Vagina (tissue), 2 donors: Measurements from ENCODE around the gene ADAM8. TPM values are rescaled to one million over a fixed set of nuclear protein-coding genes. Genes with fewer than 3 reads are reported as not detected.

Source experiments
- DNase-seq, 2 donors: peaks; one replicate each; pipeline ENCODE4 v3.0.0-alpha.2; 2017; ENCODE audit errors: extremely low spot score in 2 of 2
- H3K27ac ChIP-seq: fragments of 200-600 bp; sonication (generic); one replicate; pipeline ENCODE4 v1.5.1; 2019
- H3K27me3 ChIP-seq: fragments of 200-600 bp; sonication (generic); one replicate; pipeline ENCODE4 v1.5.1; 2019
- H3K36me3 ChIP-seq, 2 donors: fragments of 200-600 bp; sonication (generic); one replicate each; pipeline ENCODE4 v1.5.1; 2017 to 2019
- H3K4me1 ChIP-seq: fragments of 200-600 bp; sonication (generic); one replicate; pipeline ENCODE4 v1.5.1; 2019
- H3K4me3 ChIP-seq, 2 donors: fragments of 200-600 bp; sonication (generic); 1 replicate in 1 of 2; 2 replicates in 1 of 2; pipeline ENCODE4 v1.5.1; 2016 to 2019
- H3K9me3 ChIP-seq: fragments of 200-600 bp; sonication (generic); one replicate; pipeline ENCODE4 v1.5.1; 2019
- POLR2A ChIP-seq, 2 donors: fragments of 450-650 bp; IDR thresholded peaks; one replicate each; pipeline ENCODE4 v1.6.1; 2017; ENCODE audit warnings: antibody characterized with exemption in 2 of 2, mild to moderate bottlenecking in 2 of 2, moderate library complexity in 2 of 2
- POLR2AphosphoS5 ChIP-seq, 2 donors: sonication (generic); formaldehyde crosslinking; IDR thresholded peaks; one replicate each; pipeline ENCODE4 v1.9.0; 2017; ENCODE audit warnings: antibody characterized with exemption in 2 of 2, mild to moderate bottlenecking in 2 of 2, low read depth in 1 of 2; ENCODE audit not compliant: insufficient read depth in 1 of 2
- intact Hi-C: fragments of 100-400 bp; cut with DNase I; formaldehyde crosslinking; loops from one replicate; pipeline ENCODE4 v1.15.1; 2023
- total RNA-seq: library from RNA; depleted of rRNA; stranded (reverse); fragments of >200 nt; gene quantifications from one replicate; pipeline ENCODE4 v1.2.3, GENCODE V29; 2016
- TF ChIP-seq, protein P1 (sequence below), 3 experiments: fragments of 450-650 bp in 2 of 3; fragments of 200-600 bp in 1 of 3; sonication (generic) in 1 of 3; IDR thresholded peaks; one replicate each; pipeline ENCODE4 v1.5.1; 2017 to 2019; ENCODE audit warnings: antibody characterized with exemption in 3 of 3, mild to moderate bottlenecking in 2 of 3, moderate library complexity in 2 of 3

Gene ADAM8
- total RNA-seq, 1 donor from 2014 or later = 11.0 TPM

DNA sequence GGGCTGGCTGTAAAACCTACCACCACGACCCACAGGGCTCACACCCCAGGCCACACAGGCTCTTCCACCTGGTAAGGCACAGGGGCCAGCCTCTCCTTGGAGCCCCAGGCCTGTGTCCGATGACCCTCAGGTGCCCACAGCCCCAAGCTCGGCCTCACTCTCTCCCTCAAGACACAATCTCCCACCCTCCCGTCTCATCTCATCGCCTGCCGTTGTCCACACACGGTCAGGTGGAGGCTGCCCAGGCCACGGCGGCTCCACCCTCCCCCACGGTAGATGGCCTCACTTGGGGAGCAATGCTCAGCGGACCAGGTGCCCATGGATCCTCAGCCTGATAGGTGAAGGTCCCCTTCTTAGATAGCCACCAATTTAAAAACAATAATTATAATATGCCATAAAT lies 55.3 kb downstream of the ADAM8 start:
- TF ChIP-seq, protein P1, sequence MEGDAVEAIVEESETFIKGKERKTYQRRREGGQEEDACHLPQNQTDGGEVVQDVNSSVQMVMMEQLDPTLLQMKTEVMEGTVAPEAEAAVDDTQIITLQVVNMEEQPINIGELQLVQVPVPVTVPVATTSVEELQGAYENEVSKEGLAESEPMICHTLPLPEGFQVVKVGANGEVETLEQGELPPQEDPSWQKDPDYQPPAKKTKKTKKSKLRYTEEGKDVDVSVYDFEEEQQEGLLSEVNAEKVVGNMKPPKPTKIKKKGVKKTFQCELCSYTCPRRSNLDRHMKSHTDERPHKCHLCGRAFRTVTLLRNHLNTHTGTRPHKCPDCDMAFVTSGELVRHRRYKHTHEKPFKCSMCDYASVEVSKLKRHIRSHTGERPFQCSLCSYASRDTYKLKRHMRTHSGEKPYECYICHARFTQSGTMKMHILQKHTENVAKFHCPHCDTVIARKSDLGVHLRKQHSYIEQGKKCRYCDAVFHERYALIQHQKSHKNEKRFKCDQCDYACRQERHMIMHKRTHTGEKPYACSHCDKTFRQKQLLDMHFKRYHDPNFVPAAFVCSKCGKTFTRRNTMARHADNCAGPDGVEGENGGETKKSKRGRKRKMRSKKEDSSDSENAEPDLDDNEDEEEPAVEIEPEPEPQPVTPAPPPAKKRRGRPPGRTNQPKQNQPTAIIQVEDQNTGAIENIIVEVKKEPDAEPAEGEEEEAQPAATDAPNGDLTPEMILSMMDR (IDR thresholded peaks at IDR 0.05) = no peak
- TF ChIP-seq POLR2AphosphoS5 (IDR thresholded peaks at IDR 0.05; ENCODE audit: insufficient read depth in 1 of 2, low read depth in 1 of 2) (no peak), POLR2A (IDR thresholded peaks at IDR 0.05) (no peak)
- no peak for DNase-seq
- no peaks in the 10 kb centered on the region for H3K36me3 ChIP-seq
- no peaks in the 10 kb centered on the region for H3K27me3 ChIP-seq
- no peaks in the 10 kb centered on the region for H3K4me1 ChIP-seq
- no peaks in the 10 kb centered on the region for H3K9me3 ChIP-seq
- no peak overlapping the region for H3K4me3 ChIP-seq
- intact Hi-C loops = no loop called here
- H3K27ac ChIP-seq = no peak overlapping the region

DNA sequence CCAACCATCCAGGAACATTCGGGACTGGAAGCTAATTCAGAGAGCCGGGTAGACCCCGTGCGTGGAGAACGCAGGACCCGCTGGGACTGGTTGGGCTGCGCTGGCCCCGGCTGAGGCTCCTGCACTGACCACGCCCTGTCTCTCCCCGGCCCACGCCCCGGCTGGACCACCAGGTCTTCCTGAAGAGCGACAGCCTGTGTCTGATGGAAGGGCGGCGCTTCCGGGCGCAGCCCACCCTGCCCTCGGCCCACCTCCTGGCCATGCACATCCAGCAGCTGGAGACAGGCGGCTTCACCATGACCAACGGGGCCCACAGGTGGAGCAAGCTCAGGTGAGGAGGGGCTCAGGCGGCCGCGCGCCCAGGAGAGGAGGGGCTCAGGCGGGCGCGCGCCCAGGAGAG lies 56.9 kb downstream of the ADAM8 start:
- H3K4me1 ChIP-seq = no peaks in the 10 kb centered on the region
- TF ChIP-seq POLR2AphosphoS5 (IDR thresholded peaks at IDR 0.05; ENCODE audit: insufficient read depth in 1 of 2, low read depth in 1 of 2) (no peak), POLR2A (IDR thresholded peaks at IDR 0.05) (no peak)
- TF ChIP-seq, protein P1 (IDR thresholded peaks at IDR 0.05) = no peak
- H3K27me3 ChIP-seq = no peaks in the 10 kb centered on the region
- H3K9me3 ChIP-seq = no peaks in the 10 kb centered on the region
- no peak for DNase-seq
- H3K4me3 ChIP-seq = no peak overlapping the region
- no peak overlapping the region for H3K27ac ChIP-seq
- intact Hi-C loops = no loop called here
- no peaks in the 10 kb centered on the region for H3K36me3 ChIP-seq

DNA sequence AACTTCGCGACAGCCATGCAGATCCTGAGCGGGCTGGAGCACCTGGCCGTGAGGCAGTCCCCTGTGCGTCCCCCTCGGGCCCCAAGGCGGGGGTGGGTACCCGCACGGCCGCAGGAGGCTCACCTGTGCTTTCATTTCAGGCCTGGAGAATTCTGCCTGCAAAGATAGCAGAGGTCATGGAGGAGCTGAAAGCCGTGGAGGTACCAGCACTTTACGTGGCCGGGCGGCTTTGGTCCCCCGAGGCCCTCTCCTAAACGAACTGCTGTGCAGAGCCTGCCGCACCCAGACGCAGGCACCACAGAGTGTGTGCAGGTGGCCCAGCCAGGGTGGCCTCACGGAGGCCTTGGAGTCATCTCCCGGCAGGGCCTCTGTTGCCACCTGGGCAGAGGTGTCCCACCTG lies 57.8 kb downstream of the ADAM8 start:
- TF ChIP-seq POLR2A (IDR thresholded peaks at IDR 0.05) (no peak), POLR2AphosphoS5 (IDR thresholded peaks at IDR 0.05; ENCODE audit: insufficient read depth in 1 of 2, low read depth in 1 of 2) (no peak)
- TF ChIP-seq, protein P1 (IDR thresholded peaks at IDR 0.05) = no peak
- Histone ChIP-seq H3K4me3 (no peak overlapping the region), H3K27ac (no peak overlapping the region), H3K9me3 (no peaks in the 10 kb centered on the region), H3K27me3 (no peaks in the 10 kb centered on the region), H3K4me1 (no peaks in the 10 kb centered on the region), H3K36me3 (no peaks in the 10 kb centered on the region)
- no peak for DNase-seq
- intact Hi-C loops = no loop called here

DNA sequence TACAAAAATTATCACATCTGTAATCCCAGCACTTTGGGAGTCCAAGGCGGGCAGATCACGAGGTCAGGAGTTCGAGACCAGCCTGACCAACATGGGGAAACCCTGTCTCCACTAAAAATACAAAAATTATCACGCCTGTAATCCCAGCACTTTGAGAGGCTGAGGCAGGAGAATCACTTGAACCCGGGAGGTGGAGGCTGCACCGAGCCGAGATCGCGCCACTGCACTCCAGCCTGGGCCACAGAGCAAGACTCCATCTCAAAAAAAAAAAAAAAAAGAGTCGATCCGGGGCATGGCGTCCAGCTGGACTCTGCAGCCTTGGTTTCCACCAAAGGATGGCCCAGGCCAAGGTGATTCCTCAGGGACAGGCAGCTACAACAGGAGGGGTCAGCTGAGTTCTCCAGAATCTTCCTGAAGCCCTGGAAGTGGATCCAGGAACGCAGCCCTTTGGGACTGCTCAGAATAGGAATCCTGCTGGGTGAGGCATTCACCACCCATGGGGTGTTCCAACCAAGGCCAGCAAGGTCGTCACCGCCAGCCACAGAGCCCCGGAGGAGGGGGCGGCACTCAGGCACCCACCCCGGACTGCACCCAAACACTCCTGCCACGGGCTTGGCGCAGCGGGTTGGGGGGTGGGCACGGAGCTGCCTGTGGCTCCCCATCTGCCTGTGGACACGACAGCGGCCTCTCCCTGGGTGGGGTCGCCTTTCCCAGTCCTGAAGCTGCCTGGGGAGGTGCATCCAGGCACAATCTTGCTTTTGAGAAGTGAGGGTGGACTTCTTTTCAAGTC lies 58.7 kb downstream of the ADAM8 start:
- TF ChIP-seq, protein P1 (IDR thresholded peaks at IDR 0.05) = no peak
- TF ChIP-seq POLR2A (IDR thresholded peaks at IDR 0.05) (no peak), POLR2AphosphoS5 (IDR thresholded peaks at IDR 0.05; ENCODE audit: insufficient read depth in 1 of 2, low read depth in 1 of 2) (no peak)
- DNase-seq = no peak
- Histone ChIP-seq H3K27ac (no peak overlapping the region), H3K27me3 (no peaks in the 10 kb centered on the region), H3K36me3 (no peaks in the 10 kb centered on the region), H3K4me1 (no peaks in the 10 kb centered on the region), H3K4me3 (no peak overlapping the region), H3K9me3 (no peaks in the 10 kb centered on the region)
- intact Hi-C loops = no loop called here

DNA sequence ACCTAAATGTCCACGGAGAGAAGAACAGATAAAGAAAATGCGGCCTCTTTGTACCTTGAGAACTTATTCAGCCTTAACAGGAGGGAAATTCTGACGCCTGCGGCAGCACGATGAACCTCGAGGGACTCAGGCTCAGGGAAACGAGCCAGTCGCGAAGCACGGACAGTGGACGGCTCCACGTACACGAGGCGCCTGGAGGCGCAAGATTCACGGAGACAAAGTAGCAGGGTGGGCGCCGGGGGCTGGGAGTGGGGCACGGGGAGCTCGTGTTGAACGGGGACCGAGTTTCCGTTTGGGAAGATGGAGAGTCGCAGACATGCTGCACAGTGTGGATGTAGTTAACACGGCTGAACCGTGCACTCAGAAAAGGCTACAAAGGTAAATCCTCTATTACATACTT lies 59.9 kb downstream of the ADAM8 start:
- H3K36me3 ChIP-seq = no peaks in the 10 kb centered on the region
- no peaks in the 10 kb centered on the region for H3K9me3 ChIP-seq
- H3K4me1 ChIP-seq = no peaks in the 10 kb centered on the region
- H3K27ac ChIP-seq = no peak overlapping the region
- TF ChIP-seq POLR2A (IDR thresholded peaks at IDR 0.05) (no peak), POLR2AphosphoS5 (IDR thresholded peaks at IDR 0.05; ENCODE audit: insufficient read depth in 1 of 2, low read depth in 1 of 2) (no peak)
- TF ChIP-seq, protein P1 (IDR thresholded peaks at IDR 0.05) = no peak
- no peaks in the 10 kb centered on the region for H3K27me3 ChIP-seq
- H3K4me3 ChIP-seq = no peak overlapping the region
- DNase-seq = no peak
- intact Hi-C loops = no loop called here
